Measurements from ENCODE around the gene NEU1. TPM values are rescaled to one million over a fixed set of nuclear protein-coding genes. Genes with fewer than 3 reads are reported as not detected.
"Not testable (repeated sequence)": the region's sequence is repeated elsewhere in the genome, so short reads cannot be mapped to it uniquely, and the experiment has no call there.

Gene NEU1
- total RNA-seq, 4 donors from 2014 or later = 13.6 to 23.6 (median 17.3) TPM

- TF ChIP-seq, protein P1, sequence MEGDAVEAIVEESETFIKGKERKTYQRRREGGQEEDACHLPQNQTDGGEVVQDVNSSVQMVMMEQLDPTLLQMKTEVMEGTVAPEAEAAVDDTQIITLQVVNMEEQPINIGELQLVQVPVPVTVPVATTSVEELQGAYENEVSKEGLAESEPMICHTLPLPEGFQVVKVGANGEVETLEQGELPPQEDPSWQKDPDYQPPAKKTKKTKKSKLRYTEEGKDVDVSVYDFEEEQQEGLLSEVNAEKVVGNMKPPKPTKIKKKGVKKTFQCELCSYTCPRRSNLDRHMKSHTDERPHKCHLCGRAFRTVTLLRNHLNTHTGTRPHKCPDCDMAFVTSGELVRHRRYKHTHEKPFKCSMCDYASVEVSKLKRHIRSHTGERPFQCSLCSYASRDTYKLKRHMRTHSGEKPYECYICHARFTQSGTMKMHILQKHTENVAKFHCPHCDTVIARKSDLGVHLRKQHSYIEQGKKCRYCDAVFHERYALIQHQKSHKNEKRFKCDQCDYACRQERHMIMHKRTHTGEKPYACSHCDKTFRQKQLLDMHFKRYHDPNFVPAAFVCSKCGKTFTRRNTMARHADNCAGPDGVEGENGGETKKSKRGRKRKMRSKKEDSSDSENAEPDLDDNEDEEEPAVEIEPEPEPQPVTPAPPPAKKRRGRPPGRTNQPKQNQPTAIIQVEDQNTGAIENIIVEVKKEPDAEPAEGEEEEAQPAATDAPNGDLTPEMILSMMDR (IDR thresholded peaks at IDR 0.05) = no peak
- TF ChIP-seq POLR2A (IDR thresholded peaks at IDR 0.05) = no peak
- DNase-seq = no peak
- intact Hi-C loops (cut with DNase I) = no loop called here
- WGBS, 2 donors = 93% methylated on average over 8 to 13 of the region's 13 CpGs
- no peak overlapping the region for H3K27ac ChIP-seq
- peaks cover 7 to 34% (median 19%) of the 10 kb centered on the region in 3 donors for H3K4me1 ChIP-seq
- no peaks in the 10 kb centered on the region for H3K9me3 ChIP-seq
- H3K36me3 ChIP-seq = peaks cover 11 to 45% (median 15%) of the 10 kb centered on the region in 3 donors
- H3K4me3 ChIP-seq = no peak overlapping the region
- H3K27me3 ChIP-seq = no peaks in the 10 kb centered on the region
These were observed 2.3 kb downstream of the NEU1 start for GRCh38 chr6:31860349-31860748.

DNA sequence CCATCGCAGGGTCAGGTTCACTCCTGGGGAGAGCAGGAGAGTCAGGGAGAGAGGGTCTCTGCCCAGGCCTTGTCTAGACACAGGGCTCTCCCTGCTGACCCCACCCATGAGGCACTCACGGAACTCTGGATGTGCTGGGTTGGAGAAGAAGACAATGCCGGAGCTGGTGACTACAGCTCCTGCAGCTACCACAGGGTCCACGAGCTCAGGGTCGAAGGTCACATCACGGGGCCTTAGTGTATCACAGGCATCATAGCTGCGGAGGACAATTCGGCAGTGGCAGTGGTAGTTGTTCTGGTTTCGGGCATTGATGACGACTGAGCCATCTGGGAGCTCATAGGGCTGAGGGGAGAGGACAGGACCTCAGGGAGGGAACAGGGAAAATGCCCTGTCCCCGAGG is 2.7 kb downstream of the NEU1 start:
- H3K36me3 ChIP-seq = peaks cover 11 to 45% (median 15%) of the 10 kb centered on the region in 3 donors
- H3K9me3 ChIP-seq = no peaks in the 10 kb centered on the region
- no peaks in the 10 kb centered on the region for H3K27me3 ChIP-seq
- H3K4me3 ChIP-seq = no peak overlapping the region
- H3K27ac ChIP-seq = no peak overlapping the region
- no peak for DNase-seq
- H3K4me1 ChIP-seq = peaks cover 7 to 34% (median 19%) of the 10 kb centered on the region in 3 donors
- TF ChIP-seq, protein P1 (IDR thresholded peaks at IDR 0.05) = no peak
- no peak for TF ChIP-seq POLR2A (IDR thresholded peaks at IDR 0.05)
- intact Hi-C loops (cut with DNase I) = no loop called here
- WGBS, 2 donors = 80 to 90% methylated on average over 2 to 7 of the region's 11 CpGs

GRCh38 chr6:31858707-31859106 is 3.9 kb downstream of the NEU1 start:
- H3K36me3 ChIP-seq = peaks cover 11 to 45% (median 15%) of the 10 kb centered on the region in 3 donors
- DNase-seq = no peak
- H3K27ac ChIP-seq = no peak overlapping the region
- no peaks in the 10 kb centered on the region for H3K27me3 ChIP-seq
- WGBS, 2 donors = 86 to 97% methylated on average over 8 of the region's 8 CpGs
- intact Hi-C loops (cut with DNase I) = no loop called here
- no peak overlapping the region for H3K4me3 ChIP-seq
- peaks cover 6 to 25% (median 13%) of the 10 kb centered on the region in 3 donors for H3K4me1 ChIP-seq
- no peaks in the 10 kb centered on the region for H3K9me3 ChIP-seq
- TF ChIP-seq, protein P1 (IDR thresholded peaks at IDR 0.05) = no peak
- TF ChIP-seq POLR2A (IDR thresholded peaks at IDR 0.05) = no peak

GRCh38 chr6:31857774-31858173 is 4.8 kb downstream of the NEU1 start:
- H3K9me3 ChIP-seq; DNase-seq; intact Hi-C loops (cut with DNase I); H3K27ac ChIP-seq; H3K27me3 ChIP-seq; H3K4me3 ChIP-seq: not testable (repeated sequence)
- peaks cover 11 to 45% (median 15%) of the 10 kb centered on the region in 3 donors for H3K36me3 ChIP-seq
- H3K4me1 ChIP-seq = peaks cover 0 to 18% (median 9%) of the 10 kb centered on the region in 3 donors
- WGBS, 2 donors = 90 to 93% methylated on average over 6 to 8 of the region's 8 CpGs

GRCh38 chr6:31851980-31852718 is 10.5 kb downstream of the NEU1 start:
- 89 to 100% methylated on average over 1 to 12 of the region's 35 CpGs for WGBS, 2 donors
- intact Hi-C loops (cut with DNase I); H3K4me1 ChIP-seq; H3K9me3 ChIP-seq; H3K27me3 ChIP-seq; H3K36me3 ChIP-seq; H3K4me3 ChIP-seq; H3K27ac ChIP-seq; DNase-seq: not testable (repeated sequence)

GRCh38 chr6:31851485-31851832 is 11.2 kb downstream of the NEU1 start:
- intact Hi-C loops (cut with DNase I) = no loop called here
- Histone ChIP-seq H3K36me3 (no peaks in the 10 kb centered on the region), H3K4me3 (no peak overlapping the region), H3K9me3 (no peaks in the 10 kb centered on the region), H3K27me3 (no peaks in the 10 kb centered on the region), H3K27ac (no peak overlapping the region), H3K4me1 (no peaks in the 10 kb centered on the region)
- TF ChIP-seq, protein P1 (IDR thresholded peaks at IDR 0.05) = no peak
- TF ChIP-seq POLR2A (IDR thresholded peaks at IDR 0.05) = no peak
- WGBS, 2 donors = 35 to 47% methylated on average over 2 of the region's 2 CpGs
- DNase-seq = no peak

Measured in esophagus squamous epithelium (tissue), 5 donors.